ENCODE data around the gene NSMCE1. TPM values are rescaled to one million over a fixed set of nuclear protein-coding genes. Genes with fewer than 3 reads are reported as not detected.
A peak's percentile ranks its signal among the peaks of the same experiment; 100 is the strongest.

NSMCE1 gene
- total RNA-seq, 3 donors from 2014 or later = 39.3 to 50.1 (median 48.9) TPM

DNA sequence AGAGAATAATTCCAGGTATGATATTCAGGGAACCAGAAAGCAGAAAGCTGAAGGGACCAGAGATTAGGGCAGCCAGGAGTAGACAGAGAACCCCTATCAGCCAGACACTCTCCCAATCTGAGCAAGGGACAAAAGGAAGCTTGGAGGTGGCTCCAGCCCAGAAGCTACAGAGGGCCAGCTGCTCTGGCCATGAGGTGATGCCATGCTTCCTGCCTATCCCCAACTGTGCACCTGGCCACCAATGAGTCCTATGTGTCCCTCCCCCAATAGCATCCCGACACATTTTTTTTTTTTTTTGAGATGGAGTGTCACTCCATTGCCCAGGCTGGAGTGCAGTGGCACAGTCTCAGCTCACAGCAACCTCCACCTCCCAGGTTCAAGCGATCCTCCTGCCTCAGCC lies 30.0 kb downstream of the NSMCE1 start:
- H3K9me3 ChIP-seq = no peaks in the 10 kb centered on the region
- H3K4me3 ChIP-seq = no peak overlapping the region
- TF ChIP-seq, protein P1, sequence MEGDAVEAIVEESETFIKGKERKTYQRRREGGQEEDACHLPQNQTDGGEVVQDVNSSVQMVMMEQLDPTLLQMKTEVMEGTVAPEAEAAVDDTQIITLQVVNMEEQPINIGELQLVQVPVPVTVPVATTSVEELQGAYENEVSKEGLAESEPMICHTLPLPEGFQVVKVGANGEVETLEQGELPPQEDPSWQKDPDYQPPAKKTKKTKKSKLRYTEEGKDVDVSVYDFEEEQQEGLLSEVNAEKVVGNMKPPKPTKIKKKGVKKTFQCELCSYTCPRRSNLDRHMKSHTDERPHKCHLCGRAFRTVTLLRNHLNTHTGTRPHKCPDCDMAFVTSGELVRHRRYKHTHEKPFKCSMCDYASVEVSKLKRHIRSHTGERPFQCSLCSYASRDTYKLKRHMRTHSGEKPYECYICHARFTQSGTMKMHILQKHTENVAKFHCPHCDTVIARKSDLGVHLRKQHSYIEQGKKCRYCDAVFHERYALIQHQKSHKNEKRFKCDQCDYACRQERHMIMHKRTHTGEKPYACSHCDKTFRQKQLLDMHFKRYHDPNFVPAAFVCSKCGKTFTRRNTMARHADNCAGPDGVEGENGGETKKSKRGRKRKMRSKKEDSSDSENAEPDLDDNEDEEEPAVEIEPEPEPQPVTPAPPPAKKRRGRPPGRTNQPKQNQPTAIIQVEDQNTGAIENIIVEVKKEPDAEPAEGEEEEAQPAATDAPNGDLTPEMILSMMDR (IDR thresholded peaks at IDR 0.05) = no peak
- ATAC-seq = no peak
- DNase-seq = peak in 1 of 3 donors; percentile 33
- H3K36me3 ChIP-seq (ENCODE audit: low read depth) = no peaks in the 10 kb centered on the region
- intact Hi-C loops (cut with DNase I, micrococcal nuclease) = loop anchor here in 1 of 2 donors (10.0 kb wide), 1 partner anchor 76 kb away; the partner anchor contains the start of gene IL4R
- H3K4me1 ChIP-seq (ENCODE audit: low read depth) = peaks cover 78% of the 10 kb centered on the region

GRCh38 chr16:27238016-27238587 lies 30.5 kb downstream of the NSMCE1 start:
- Histone ChIP-seq H3K9me3 (no peaks in the 10 kb centered on the region), H3K4me3 (no peak overlapping the region), H3K4me1 (ENCODE audit: low read depth) (peaks cover 75% of the 10 kb centered on the region), H3K36me3 (ENCODE audit: low read depth) (no peaks in the 10 kb centered on the region)
- DNase-seq = peak; percentile 80 to 89 (median 82)
- ATAC-seq = peak; percentile 64
- TF ChIP-seq, protein P1 (IDR thresholded peaks at IDR 0.05) = no peak
- intact Hi-C loops (cut with DNase I, micrococcal nuclease) = loop anchor here in 1 of 2 donors (10.0 kb wide), 1 partner anchor 77 kb away; the partner anchor contains the start of gene IL4R

- H3K4me1 ChIP-seq (ENCODE audit: low read depth) = peaks cover 75% of the 10 kb centered on the region
- intact Hi-C loops (cut with DNase I, micrococcal nuclease) = loop anchor here in 1 of 2 donors (10.0 kb wide), 1 partner anchor 77 kb away; the partner anchor contains the start of gene IL4R
- H3K36me3 ChIP-seq (ENCODE audit: low read depth) = no peaks in the 10 kb centered on the region
- DNase-seq (peak in 2 of 3 donors; percentile 52 to 81), ATAC-seq (peak; percentile 12)
- TF ChIP-seq, protein P1 (IDR thresholded peaks at IDR 0.05) = no peak
- no peaks in the 10 kb centered on the region for H3K9me3 ChIP-seq
- H3K4me3 ChIP-seq = no peak overlapping the region
Measured at GRCh38 chr16:27237219-27238015, 31.2 kb downstream of the NSMCE1 start.

GRCh38 chr16:27236635-27237218 lies 31.8 kb downstream of the NSMCE1 start:
- DNase-seq = peak in 1 of 3 donors; percentile 16
- H3K9me3 ChIP-seq = no peaks in the 10 kb centered on the region
- TF ChIP-seq, protein P1 (IDR thresholded peaks at IDR 0.05) = no peak
- intact Hi-C loops (cut with DNase I, micrococcal nuclease) = loop anchor here in 1 of 2 donors (10.0 kb wide), 1 partner anchor 78 kb away; the partner anchor contains the start of gene IL4R
- peaks cover 75% of the 10 kb centered on the region for H3K4me1 ChIP-seq (ENCODE audit: low read depth)
- ATAC-seq = no peak
- H3K4me3 ChIP-seq = no peak overlapping the region
- no peaks in the 10 kb centered on the region for H3K36me3 ChIP-seq (ENCODE audit: low read depth)

DNA sequence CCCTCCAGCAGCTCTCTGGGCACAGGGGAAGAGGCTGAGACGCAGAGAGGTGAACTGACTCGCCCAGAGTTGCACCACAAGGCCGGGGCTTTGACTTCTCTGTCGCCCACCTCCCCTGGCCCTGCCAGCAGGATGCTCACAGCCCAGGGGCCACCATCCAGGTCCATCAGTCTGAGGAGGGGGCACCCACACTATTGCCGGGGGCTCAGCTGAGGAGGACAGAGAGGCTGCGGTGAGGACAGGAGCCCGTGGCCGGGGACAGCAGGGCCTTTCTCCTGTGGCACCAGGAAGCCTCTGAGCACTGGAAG lies 32.7 kb downstream of the NSMCE1 start:
- Histone ChIP-seq H3K36me3 (ENCODE audit: low read depth) (no peaks in the 10 kb centered on the region), H3K4me1 (ENCODE audit: low read depth) (peaks cover 74% of the 10 kb centered on the region), H3K9me3 (no peaks in the 10 kb centered on the region), H3K4me3 (no peak overlapping the region)
- ATAC-seq (no peak), DNase-seq (peak in 1 of 3 donors; percentile 51)
- TF ChIP-seq, protein P1 (IDR thresholded peaks at IDR 0.05) = no peak
- intact Hi-C loops (cut with DNase I, micrococcal nuclease) = loop anchor here in 1 of 2 donors (10.0 kb wide), 1 partner anchor 79 kb away; the partner anchor contains the start of gene IL4R
